K562 (cell line): ENCODE measurements around the gene CCDC136. TPM values are rescaled to one million over a fixed set of nuclear protein-coding genes. Genes with fewer than 3 reads are reported as not detected.

Experiments
- ATAC-seq: fragments of 200-7000 bp; cut with Tn5 transposase; 3 replicates; pipeline ENCODE4 v1.9.1; 2020; ENCODE audit warnings: moderate library complexity
- BruUV-seq: library from RNA; stranded (reverse); fragments of 400-500 nt; replicated peaks from 2 replicates; lab custom pipeline; 2021; lab: Mats Ljungman, UMichigan
- CTCF ChIA-PET: fragments of 300-600 bp; formaldehyde crosslinking; extraction: SDS; loops from one replicate; lab custom pipeline; 2021; ENCODE audit warnings: low intra/inter-chr PET ratio; lab: Yijun Ruan, JAX
- POLR2A ChIA-PET: fragments of 300-600, 350-650 bp; sonication (Branson Sonifier 250); formaldehyde crosslinking; extraction: SDS; loops from one replicate; lab custom pipeline; 2021; ENCODE audit warnings: antibody characterized with exemption, inconsistent platforms; lab: Yijun Ruan, JAX
- DNase-seq, 4 experiments: peaks; one replicate each; pipeline versions ENCODE4 v3.0.0 to v3.0.0-alpha.2; 2011 to 2018; ENCODE audit warnings: low spot score in 3 of 4, mixed read lengths in 3 of 4; ENCODE audit errors: extremely low read depth in 1 of 4
- FAIRE-seq: peaks from 2 replicates; lab custom pipeline; 2011; peaks lifted over from hg19 to GRCh38; lab: Jason Lieb, UNC
- H2AFZ ChIP-seq: 2 replicates; pipeline ENCODE4 v1.6.0; 2011; ENCODE audit warnings: low read depth, low read length, control low read depth, inconsistent platforms
- H3K27ac ChIP-seq: fragments of 200-600 bp; 3 replicates; pipeline ENCODE4 v1.8.0; 2011; ENCODE audit warnings: low read depth, mild to moderate bottlenecking, control low read depth, inconsistent platforms, low read length, moderate library complexity, mixed read lengths; ENCODE audit errors: extremely low read depth
- H3K27me3 ChIP-seq, 2 experiments: fragments of 300-600 bp in 1 of 2; 2 replicates in 1 of 2; 3 replicates in 1 of 2; pipeline versions ENCODE4 v1.6.0 to v1.8.0; 2011; ENCODE audit warnings: inconsistent platforms in 2 of 2, low read length in 2 of 2, mild to moderate bottlenecking in 1 of 2, mixed read lengths in 1 of 2, moderate library complexity in 1 of 2; ENCODE audit not compliant: control insufficient read depth in 2 of 2, insufficient read depth in 2 of 2
- H3K36me3 ChIP-seq: fragments of 300-600 bp; 3 replicates; pipeline ENCODE4 v1.8.0; 2011; ENCODE audit warnings: mild to moderate bottlenecking, low read length, inconsistent platforms; ENCODE audit not compliant: control insufficient read depth, insufficient read depth
- H3K4me1 ChIP-seq, 2 experiments: fragments of 200-600 bp in 1 of 2; replicated peaks in 1 of 2; 2 replicates in 1 of 2; 3 replicates in 1 of 2; pipeline versions ENCODE4 v1.5.1 to v1.8.0; 2011; ENCODE audit warnings: inconsistent platforms in 2 of 2, low read length in 2 of 2, mild to moderate bottlenecking in 1 of 2, mixed read lengths in 1 of 2, moderate library complexity in 1 of 2; ENCODE audit not compliant: control insufficient read depth in 2 of 2, insufficient read depth in 2 of 2
- H3K4me2 ChIP-seq: 2 replicates; pipeline ENCODE4 v1.6.1; 2011; ENCODE audit warnings: low read length, control low read depth, inconsistent platforms, mixed read lengths; ENCODE audit not compliant: insufficient read depth
- H3K4me3 ChIP-seq: fragments of 200-600 bp; sonication (generic), shearing (Covaris generic); 2 replicates; pipeline ENCODE4 v1.5.1; 2016; ENCODE audit warnings: control low read depth, inconsistent platforms
- H3K79me2 ChIP-seq: fragments of 200-600 bp; 3 replicates; pipeline ENCODE4 v1.8.0; 2011; ENCODE audit warnings: low read length, inconsistent platforms; ENCODE audit not compliant: control insufficient read depth, insufficient read depth
- H3K9ac ChIP-seq, 2 experiments: 2 replicates each; pipeline versions ENCODE4 v1.6.0 to v1.6.1; 2011; ENCODE audit warnings: low read depth in 2 of 2, low read length in 2 of 2, control low read depth in 1 of 2, inconsistent platforms in 1 of 2, mild to moderate bottlenecking in 1 of 2, mixed read lengths in 1 of 2; ENCODE audit not compliant: insufficient read depth in 1 of 2
- H3K9me1 ChIP-seq: one replicate; pipeline ENCODE4 v1.6.0; 2011; ENCODE audit warnings: inconsistent platforms, mild to moderate bottlenecking, low read length, moderate library complexity; ENCODE audit not compliant: control insufficient read depth, insufficient read depth
- H3K9me3 ChIP-seq: replicated peaks from 2 replicates; pipeline ENCODE4 v1.5.1; 2011; ENCODE audit warnings: low read depth, low read length, inconsistent platforms; ENCODE audit not compliant: control insufficient read depth, insufficient read depth
- H4K20me1 ChIP-seq: replicated peaks from 2 replicates; pipeline ENCODE4 v1.6.1; 2011; ENCODE audit warnings: low read length, inconsistent platforms, mixed read lengths; ENCODE audit not compliant: control insufficient read depth, insufficient read depth
- ARID2 ChIP-seq: fragments of 450-650 bp; IDR thresholded peaks from 2 replicates; pipeline ENCODE4 v1.6.1; 2017; ENCODE audit warnings: antibody characterized with exemption, mild to moderate bottlenecking
- CGGBP1 ChIP-seq: fragments of 250-450 bp; sonication (Bioruptor Pico); IDR thresholded peaks from 2 replicates; pipeline ENCODE4 v1.9.0; 2021; ENCODE audit warnings: mild to moderate bottlenecking
- DPF2 ChIP-seq: fragments of 450-650 bp; IDR thresholded peaks from 2 replicates; pipeline ENCODE4 v1.6.1; 2016
- HNRNPLL ChIP-seq: fragments of 200-400 bp; formaldehyde crosslinking; IDR thresholded peaks from 2 replicates; pipeline ENCODE4 v1.6.1; 2017; ENCODE audit warnings: low read length, low read depth, mild to moderate bottlenecking; ENCODE audit not compliant: poor library complexity, severe bottlenecking
- MYBL2 ChIP-seq, 2 experiments: fragments of 450-650 bp in 1 of 2; sonication (generic) in 1 of 2; formaldehyde crosslinking in 1 of 2; IDR thresholded peaks; 2 replicates each; pipeline versions ENCODE4 v1.6.1 to v1.8.1; 2017 to 2022; ENCODE audit warnings: borderline replicate concordance in 1 of 2, inconsistent platforms in 1 of 2, low read depth in 1 of 2, mild to moderate bottlenecking in 1 of 2, missing genetic modification reagents in 1 of 2, moderate library complexity in 1 of 2
- NFYB ChIP-seq: IDR thresholded peaks from 2 replicates; pipeline ENCODE4 v1.6.1; 2011; ENCODE audit warnings: mild to moderate bottlenecking, moderate library complexity; ENCODE audit not compliant: insufficient read length; ENCODE audit errors: extremely low read depth
- POLR2A ChIP-seq: fragments of 450-650 bp; conservative IDR thresholded peaks from 2 replicates; pipeline ENCODE4 v1.6.1; 2016
- POLR2G ChIP-seq: fragments of 200-400 bp; formaldehyde crosslinking; IDR thresholded peaks from 2 replicates; pipeline ENCODE4 v1.6.1; 2017; ENCODE audit warnings: low read depth, mild to moderate bottlenecking, antibody characterized with exemption, low read length, moderate library complexity
- RBM34 ChIP-seq: fragments of 200-400 bp; formaldehyde crosslinking; IDR thresholded peaks from 2 replicates; pipeline ENCODE4 v1.6.1; 2018; ENCODE audit warnings: low read length, borderline replicate concordance; ENCODE audit not compliant: insufficient read depth
- SAP30 ChIP-seq: fragments of 200-600 bp; sonication (generic); IDR thresholded peaks from 2 replicates; pipeline ENCODE4 v1.6.1; 2012; ENCODE audit warnings: borderline replicate concordance, low read depth, mild to moderate bottlenecking, moderate library complexity, low read length, control low read depth, inconsistent platforms; ENCODE audit not compliant: insufficient read depth, poor library complexity, severe bottlenecking
- SMAD4 ChIP-seq: fragments of 250-450 bp; sonication (Bioruptor Pico); conservative IDR thresholded peaks from 2 replicates; pipeline ENCODE4 v1.8.0; 2021; ENCODE audit warnings: inconsistent platforms, mild to moderate bottlenecking, moderate library complexity
- TEAD1 ChIP-seq, 2 experiments: fragments of 450-650 bp in 1 of 2; sonication (generic) in 1 of 2; formaldehyde crosslinking; IDR thresholded peaks; 2 replicates each; pipeline versions ENCODE4 v1.4.0 to v1.8.0; 2020 to 2022; ENCODE audit warnings: mild to moderate bottlenecking in 2 of 2, missing genetic modification reagents in 1 of 2
- ZFX ChIP-seq: sonication (generic); formaldehyde crosslinking; IDR thresholded peaks from 2 replicates; pipeline ENCODE4 v1.8.0; 2022; ENCODE audit warnings: mild to moderate bottlenecking, missing genetic modification reagents, moderate library complexity
- ZNF232 ChIP-seq: sonication (generic); formaldehyde crosslinking; IDR thresholded peaks from 2 replicates; pipeline ENCODE4 v1.8.0; 2022; ENCODE audit warnings: mild to moderate bottlenecking, missing genetic modification reagents
- ZNF274 ChIP-seq: IDR thresholded peaks from 2 replicates; pipeline ENCODE4 v1.6.1; 2011; ENCODE audit warnings: low read depth, mild to moderate bottlenecking, low read length, moderate library complexity, borderline replicate concordance
- ZNF436 ChIP-seq: fragments of 250-450, 450-650 bp; sonication (Bioruptor Pico); formaldehyde crosslinking; IDR thresholded peaks from 2 replicates; pipeline ENCODE4 v1.7.0; 2020; ENCODE audit warnings: mild to moderate bottlenecking
- ZNF785 ChIP-seq: fragments of 250-450 bp; sonication (Bioruptor Pico); IDR thresholded peaks from 2 replicates; pipeline ENCODE4 v1.4.0; 2020; ENCODE audit warnings: mild to moderate bottlenecking
- WGBS: fragments of 100-300 bp; shearing (Covaris generic); methylation state at CpG from one replicate; pipeline ENCODE4 v1.1.6; 2016; ENCODE audit warnings: low coverage, mixed read lengths; ENCODE audit not compliant: insufficient coverage; ENCODE audit errors: missing lambda C conversion rate; 5-methylcytosine and 5-hydroxymethylcytosine counted together
- in situ Hi-C: fragments of 300-500 bp; cut with MboI; formaldehyde crosslinking; loops from 4 replicates; pipeline ENCODE4 v1.15.0; 2018; ENCODE audit warnings: inconsistent platforms, mixed read lengths
- intact Hi-C: fragments of 100-400 bp; cut with micrococcal nuclease; formaldehyde crosslinking; loops from 2 replicates; pipeline ENCODE4 v1.14.2; 2022
- polyA plus RNA-seq, 8 experiments: library from polyadenylated mRNA; depleted of rRNA in 4 of 8; stranded (reverse) in 5 of 8; unstranded in 3 of 8; fragments of >200 nt; fragmentation: Nextera tagmentation in 2 of 8; fragmentation: Illumina TruSeq in 1 of 8; extraction: Ambion mirVana in 2 of 8; extraction: Trizol in 1 of 8; gene quantifications; 2 replicates each; pipeline versions ENCODE4 v1.2.1 to v1.2.3, GENCODE V29; 2011 to 2014; ENCODE audit warnings: inconsistent platforms in 1 of 8, missing spikeins in 1 of 8
- total RNA-seq, 7 experiments: library from RNA; depleted of rRNA in 6 of 7; stranded (reverse); fragments of >200 nt in 6 of 7; fragmentation: Illumina TruSeq in 2 of 7; extraction: Trizol in 2 of 7; gene quantifications; 2 replicates each; pipeline versions ENCODE4 v1.2.1 to v1.2.3, GENCODE V29; 2011 to 2021; ENCODE audit warnings: low replicate concordance in 1 of 7
- TF ChIP-seq, protein P1 (sequence below), 2 experiments: fragments of 450-650 bp in 1 of 2; IDR thresholded peaks; 2 replicates each; pipeline ENCODE4 v1.6.1; 2011 to 2017; ENCODE audit warnings: low read depth in 2 of 2, antibody characterized with exemption in 1 of 2, borderline replicate concordance in 1 of 2, low read length in 1 of 2, mild to moderate bottlenecking in 1 of 2, mixed read lengths in 1 of 2; ENCODE audit not compliant: control insufficient read depth in 1 of 2
- TF ChIP-seq, protein P2 (sequence below): sonication (generic); formaldehyde crosslinking; IDR thresholded peaks from 2 replicates; pipeline ENCODE4 v1.9.0; 2022; ENCODE audit warnings: mild to moderate bottlenecking, missing genetic modification reagents

Gene CCDC136
- total and polyA plus RNA-seq, 9 of the 15 experiments (the other 6 are each of a cell fraction or from before 2014, with no cell fraction given), result 2.4 to 40.8 (median 26.5) TPM

- in situ Hi-C loops (no loop called here), intact Hi-C loops (no loop called here)
- H3K36me3 ChIP-seq, result peaks cover 51% of the 10 kb centered on the region
- no peaks in the 10 kb centered on the region for H4K20me1 ChIP-seq
- CTCF ChIA-PET, result no interaction called here
- no peak overlapping the region for H3K9ac ChIP-seq
- no peaks in the 10 kb centered on the region for H3K79me2 ChIP-seq
- no peak overlapping the region for H3K4me2 ChIP-seq
- no peak overlapping the region for H3K4me3 ChIP-seq
- ATAC-seq (peak; percentile 7; the same call in 2 of the 3 replicates), DNase-seq (no peak), FAIRE-seq (no peak)
- no peak overlapping the region for H3K27ac ChIP-seq
- BruUV-seq, result no TSS peak
- H3K9me1 ChIP-seq, result no peaks in the 10 kb centered on the region
- POLR2A ChIA-PET, result interaction anchor here (0.6 to 3.2 kb wide), 6 partner anchors 10 to 74 kb away, joined by 3 to 29 read pairs (median 4); partner anchors contain the start of gene CALU
- H3K27me3 ChIP-seq, result no peaks in the 10 kb centered on the region
- WGBS, result 96% methylated on average over 12 of the region's 12 CpGs
- no peak overlapping the region for H2AFZ ChIP-seq
- no peaks in the 10 kb centered on the region for H3K9me3 ChIP-seq
- H3K4me1 ChIP-seq, result peaks cover 0 to 4% of the 10 kb centered on the region in 2 experiments; a peak in 2 of 5 replicates
- TF ChIP-seq ARID2 (no peak), ZNF436 (CRISPR knock-in tag) (no peak), SMAD4 (CRISPR knock-in tag) (no peak), NFYB (no peak), POLR2G (peak; percentile 61), TEAD1 (CRISPR knock-in tag; IDR thresholded peaks at IDR 0.05) (no peak), ZNF785 (CRISPR knock-in tag) (no peak), ZNF232 (CRISPR knock-in tag) (no peak), POLR2A (peak; percentile 8), DPF2 (no peak), SAP30 (no peak), CGGBP1 (CRISPR knock-in tag) (no peak), RBM34 (no peak), ZNF274 (no peak), ZFX (CRISPR knock-in tag) (no peak), HNRNPLL (no peak), MYBL2 (IDR thresholded peaks at IDR 0.05; ENCODE audit: low read depth) (no peak), MYBL2 (CRISPR knock-in tag; IDR thresholded peaks at IDR 0.05; ENCODE audit: borderline replicate concordance) (no peak)
- TF ChIP-seq, protein P1, sequence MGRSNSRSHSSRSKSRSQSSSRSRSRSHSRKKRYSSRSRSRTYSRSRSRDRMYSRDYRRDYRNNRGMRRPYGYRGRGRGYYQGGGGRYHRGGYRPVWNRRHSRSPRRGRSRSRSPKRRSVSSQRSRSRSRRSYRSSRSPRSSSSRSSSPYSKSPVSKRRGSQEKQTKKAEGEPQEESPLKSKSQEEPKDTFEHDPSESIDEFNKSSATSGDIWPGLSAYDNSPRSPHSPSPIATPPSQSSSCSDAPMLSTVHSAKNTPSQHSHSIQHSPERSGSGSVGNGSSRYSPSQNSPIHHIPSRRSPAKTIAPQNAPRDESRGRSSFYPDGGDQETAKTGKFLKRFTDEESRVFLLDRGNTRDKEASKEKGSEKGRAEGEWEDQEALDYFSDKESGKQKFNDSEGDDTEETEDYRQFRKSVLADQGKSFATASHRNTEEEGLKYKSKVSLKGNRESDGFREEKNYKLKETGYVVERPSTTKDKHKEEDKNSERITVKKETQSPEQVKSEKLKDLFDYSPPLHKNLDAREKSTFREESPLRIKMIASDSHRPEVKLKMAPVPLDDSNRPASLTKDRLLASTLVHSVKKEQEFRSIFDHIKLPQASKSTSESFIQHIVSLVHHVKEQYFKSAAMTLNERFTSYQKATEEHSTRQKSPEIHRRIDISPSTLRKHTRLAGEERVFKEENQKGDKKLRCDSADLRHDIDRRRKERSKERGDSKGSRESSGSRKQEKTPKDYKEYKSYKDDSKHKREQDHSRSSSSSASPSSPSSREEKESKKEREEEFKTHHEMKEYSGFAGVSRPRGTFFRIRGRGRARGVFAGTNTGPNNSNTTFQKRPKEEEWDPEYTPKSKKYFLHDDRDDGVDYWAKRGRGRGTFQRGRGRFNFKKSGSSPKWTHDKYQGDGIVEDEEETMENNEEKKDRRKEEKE (IDR thresholded peaks at IDR 0.05; ENCODE audit: borderline replicate concordance in 1 of 2, control insufficient read depth in 1 of 2, low read depth in 2 of 2, low read length in 1 of 2), result 0 out of 4 replicates have a peak, but pooled peaks of 1 of the 2 experiments have one; percentile 19
- TF ChIP-seq, protein P2, sequence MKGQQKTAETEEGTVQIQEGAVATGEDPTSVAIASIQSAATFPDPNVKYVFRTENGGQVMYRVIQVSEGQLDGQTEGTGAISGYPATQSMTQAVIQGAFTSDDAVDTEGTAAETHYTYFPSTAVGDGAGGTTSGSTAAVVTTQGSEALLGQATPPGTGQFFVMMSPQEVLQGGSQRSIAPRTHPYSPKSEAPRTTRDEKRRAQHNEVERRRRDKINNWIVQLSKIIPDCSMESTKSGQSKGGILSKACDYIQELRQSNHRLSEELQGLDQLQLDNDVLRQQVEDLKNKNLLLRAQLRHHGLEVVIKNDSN (CRISPR knock-in tag), result no peak
These were observed 18.2 kb upstream of the CCDC136 start for GRCh38 chr7:128773604-128774003.
